Rectal smooth muscle tissue (tissue), 1 donor: Measurements from ENCODE around the gene OR8H3.
"Not testable (repeated sequence)": the region's sequence is repeated elsewhere in the genome, so short reads cannot be mapped to it uniquely, and the experiment has no call there.

Source experiments
- H3K27ac ChIP-seq: one replicate; pipeline ENCODE4 v1.7.0; 2013; ENCODE audit warnings: low read depth, low read length, inconsistent platforms
- H3K27me3 ChIP-seq: one replicate; pipeline ENCODE4 v1.7.0; 2013; ENCODE audit warnings: low read length; ENCODE audit not compliant: control insufficient read depth, insufficient read depth
- H3K36me3 ChIP-seq: one replicate; pipeline ENCODE4 v1.7.0; 2013; ENCODE audit warnings: low read length; ENCODE audit not compliant: control insufficient read depth, insufficient read depth
- H3K4me1 ChIP-seq: one replicate; pipeline ENCODE4 v1.7.0; 2013; ENCODE audit warnings: low read length; ENCODE audit not compliant: control insufficient read depth, insufficient read depth
- H3K4me3 ChIP-seq: one replicate; pipeline ENCODE4 v1.7.0; 2013; ENCODE audit warnings: low read length
- H3K9ac ChIP-seq: one replicate; pipeline ENCODE4 v1.7.0; 2013; ENCODE audit warnings: low read length

Gene OR8H3, protein sequence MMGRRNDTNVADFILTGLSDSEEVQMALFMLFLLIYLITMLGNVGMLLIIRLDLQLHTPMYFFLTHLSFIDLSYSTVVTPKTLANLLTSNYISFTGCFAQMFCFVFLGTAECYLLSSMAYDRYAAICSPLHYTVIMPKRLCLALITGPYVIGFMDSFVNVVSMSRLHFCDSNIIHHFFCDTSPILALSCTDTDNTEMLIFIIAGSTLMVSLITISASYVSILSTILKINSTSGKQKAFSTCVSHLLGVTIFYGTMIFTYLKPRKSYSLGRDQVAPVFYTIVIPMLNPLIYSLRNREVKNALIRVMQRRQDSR

DNA sequence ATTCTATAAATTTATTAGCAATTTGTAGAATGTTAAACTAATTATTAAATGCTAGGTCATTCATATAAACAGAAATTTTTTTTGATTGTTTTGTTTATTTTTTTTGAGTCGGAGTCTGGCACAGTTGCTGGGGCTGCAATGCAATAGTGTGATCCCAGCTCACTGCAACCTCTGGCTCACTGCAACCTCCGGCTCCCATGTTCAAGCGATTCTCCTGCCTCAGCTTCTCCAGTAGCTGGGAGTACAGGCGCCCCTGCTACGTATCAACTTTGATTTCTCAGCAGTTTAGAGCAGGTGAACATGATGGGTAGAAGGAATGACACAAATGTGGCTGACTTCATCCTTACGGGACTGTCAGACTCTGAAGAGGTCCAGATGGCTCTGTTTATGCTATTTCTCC lies at the start of gene OR8H3:
Gene OR8H3, plus strand, starts transcription at position 301 of the 400 bp plus-strand sequence. Its CDS starts 0 bp downstream, at position 301.
- Histone ChIP-seq H3K4me3 (no peak within 1 kb of the TSS), H3K36me3 (no peaks in the 10 kb centered on the region), H3K27me3 (no peaks in the 10 kb centered on the region), H3K27ac (no peak within 1 kb of the TSS), H3K9ac (no peak within 1 kb of the TSS), H3K4me1 (no peaks in the 10 kb centered on the region)

GRCh38 chr11:56089697-56090096 lies 32.5 kb upstream of the OR8H3 start:
- Histone ChIP-seq H3K27ac (no peak overlapping the region), H3K27me3 (no peaks in the 10 kb centered on the region), H3K4me3 (no peak overlapping the region), H3K36me3 (no peaks in the 10 kb centered on the region), H3K9ac (no peak overlapping the region), H3K4me1 (no peaks in the 10 kb centered on the region)

GRCh38 chr11:56093008-56093407 lies 29.2 kb upstream of the OR8H3 start, which contains the start of gene OR8I2:
Gene OR8I2, plus strand, starts transcription at chr11:56093308. Its CDS starts 0 bp downstream, at chr11:56093308.
- Histone ChIP-seq H3K27ac (no peak within 1 kb of the TSS), H3K4me3 (no peak within 1 kb of the TSS), H3K9ac (no peak within 1 kb of the TSS), H3K4me1 (no peaks in the 10 kb centered on the region), H3K27me3 (no peaks in the 10 kb centered on the region), H3K36me3 (no peaks in the 10 kb centered on the region)

DNA sequence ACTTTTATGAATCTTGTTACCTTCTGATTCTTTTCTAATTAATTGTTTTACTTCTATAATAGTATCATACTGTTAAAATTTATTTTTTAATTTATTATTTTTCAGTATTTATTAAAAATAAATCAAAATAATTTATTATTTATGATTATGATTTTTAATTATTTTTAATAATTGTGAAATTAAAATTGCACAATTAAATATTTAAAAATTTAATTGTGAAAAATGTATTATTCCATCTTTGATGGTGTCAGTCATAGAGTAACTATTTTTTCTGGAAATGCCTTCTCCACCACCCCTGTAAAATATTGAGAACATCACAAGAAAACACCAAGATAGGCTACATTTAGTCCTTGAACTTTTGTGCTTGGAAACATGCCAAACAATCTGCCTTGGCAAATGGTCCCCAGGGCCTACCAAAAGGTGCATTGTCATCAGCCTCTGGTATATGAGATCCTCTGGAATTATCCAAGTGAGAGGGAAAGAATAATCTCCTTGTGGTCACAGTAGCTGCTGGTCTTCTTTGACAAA lies 18.9 kb upstream of the OR8H3 start, which contains the start of gene OR8H2:
Gene OR8H2, plus strand, starts transcription at position 478 of the 528 bp plus-strand sequence. CDS start 1,356 bp downstream, outside the sequence.
- no peaks in the 10 kb centered on the region for H3K4me1 ChIP-seq
- H3K36me3 ChIP-seq, result no peaks in the 10 kb centered on the region
- no peak within 1 kb of the TSS for H3K27ac ChIP-seq
- no peaks in the 10 kb centered on the region for H3K27me3 ChIP-seq
- no peak within 1 kb of the TSS for H3K9ac ChIP-seq
- H3K4me3 ChIP-seq, result no peak within 1 kb of the TSS

GRCh38 chr11:56140151-56140661 lies 18.0 kb downstream of the OR8H3 start, which contains the start of gene OR8J3:
Gene OR8J3, minus strand, starts transcription at chr11:56140201. Its CDS starts 2,483 bp downstream, at chr11:56137718.
- H3K27ac ChIP-seq, result no peak within 1 kb of the TSS
- H3K4me3 ChIP-seq, result no peak within 1 kb of the TSS
- no peaks in the 10 kb centered on the region for H3K36me3 ChIP-seq
- no peaks in the 10 kb centered on the region for H3K27me3 ChIP-seq
- H3K9ac ChIP-seq, result no peak within 1 kb of the TSS
- no peaks in the 10 kb centered on the region for H3K4me1 ChIP-seq

DNA sequence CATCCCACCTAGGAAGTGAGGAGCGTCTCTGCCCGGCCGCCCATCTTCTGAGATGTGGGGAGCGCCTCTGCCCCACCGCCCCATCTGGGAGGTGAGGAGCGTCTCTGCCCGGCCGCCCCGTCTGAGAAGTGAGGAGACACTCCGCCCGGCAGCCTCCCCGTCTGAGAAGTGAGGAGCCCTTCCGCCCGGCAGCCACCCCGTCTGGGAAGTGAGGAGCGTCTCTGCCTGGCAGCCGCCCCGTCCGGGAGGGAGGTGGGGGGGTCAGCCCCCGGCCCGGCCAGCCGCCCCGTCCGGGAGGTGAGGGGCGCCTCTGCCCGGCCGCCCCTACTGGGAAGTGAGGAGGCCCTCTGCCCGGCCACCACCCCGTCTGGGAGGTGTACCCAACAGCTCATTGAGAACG lies 21.5 kb downstream of the OR8H3 start:
- not testable (repeated sequence) for H3K4me3 ChIP-seq, H3K4me1 ChIP-seq, H3K27ac ChIP-seq, H3K9ac ChIP-seq, H3K36me3 ChIP-seq, H3K27me3 ChIP-seq

- Histone ChIP-seq H3K36me3 (no peaks in the 10 kb centered on the region), H3K4me1 (no peaks in the 10 kb centered on the region), H3K27ac (no peak overlapping the region), H3K27me3 (no peaks in the 10 kb centered on the region), H3K9ac (no peak overlapping the region), H3K4me3 (no peak overlapping the region)
Measured at GRCh38 chr11:56151376-56151775, 29.2 kb downstream of the OR8H3 start.

GRCh38 chr11:56152333-56152732 lies 30.2 kb downstream of the OR8H3 start:
- H3K27ac ChIP-seq, result no peak overlapping the region
- H3K4me3 ChIP-seq, result no peak overlapping the region
- H3K4me1 ChIP-seq, result no peaks in the 10 kb centered on the region

GRCh38 chr11:56160217-56160616 lies 38.0 kb downstream of the OR8H3 start, which contains the start of gene OR8K5:
Gene OR8K5, minus strand, starts transcription at chr11:56160317. Its CDS starts 0 bp downstream, at chr11:56160317.
- no peaks in the 10 kb centered on the region for H3K4me1 ChIP-seq
- no peak within 1 kb of the TSS for H3K9ac ChIP-seq
- no peaks in the 10 kb centered on the region for H3K36me3 ChIP-seq
- no peak within 1 kb of the TSS for H3K27ac ChIP-seq
- H3K27me3 ChIP-seq, result no peaks in the 10 kb centered on the region
- H3K4me3 ChIP-seq, result no peak within 1 kb of the TSS

More at GRCh38 chr11:56152333-56152732, 30.2 kb downstream of the OR8H3 start:
- no peaks in the 10 kb centered on the region for H3K36me3 ChIP-seq
- H3K27me3 ChIP-seq, result no peaks in the 10 kb centered on the region
- H3K9ac ChIP-seq, result no peak overlapping the region

- H3K4me1 ChIP-seq, result no peaks in the 10 kb centered on the region
- H3K9ac ChIP-seq, result no peak overlapping the region
- H3K27ac ChIP-seq, result no peak overlapping the region
- H3K36me3 ChIP-seq, result no peaks in the 10 kb centered on the region
- no peaks in the 10 kb centered on the region for H3K27me3 ChIP-seq
- H3K4me3 ChIP-seq, result no peak overlapping the region
Measured at GRCh38 chr11:56163804-56164203, 41.6 kb downstream of the OR8H3 start.

DNA sequence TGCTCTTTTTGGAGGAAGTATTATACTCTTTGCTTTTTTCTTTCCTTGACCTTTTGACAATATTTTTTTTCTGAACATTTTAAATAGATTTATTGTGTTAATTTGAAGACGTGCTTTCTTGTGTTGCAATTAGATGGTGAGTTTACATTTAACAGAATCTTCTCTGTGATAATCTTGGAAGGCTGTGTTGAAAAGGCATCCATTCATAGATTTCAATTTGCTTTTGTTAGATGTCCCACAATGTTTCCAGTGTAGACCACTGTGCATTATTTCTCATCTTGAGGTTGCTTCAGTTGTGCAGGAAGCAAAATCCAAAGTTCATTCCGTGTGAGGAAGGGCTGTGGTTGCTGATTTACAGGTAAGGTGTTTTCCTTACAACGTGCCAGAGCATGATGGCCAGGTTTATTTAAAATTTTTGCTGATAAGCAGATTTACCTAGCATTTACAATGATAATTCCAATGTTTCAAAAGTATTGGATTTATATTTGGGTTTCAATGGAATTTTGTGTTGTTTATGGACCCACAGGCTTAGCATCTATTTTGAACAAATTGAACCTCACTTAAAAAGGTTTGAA lies 50.2 kb downstream of the OR8H3 start:
- H3K36me3 ChIP-seq, result no peaks in the 10 kb centered on the region
- H3K4me3 ChIP-seq, result no peak overlapping the region
- H3K27ac ChIP-seq, result no peak overlapping the region
- H3K27me3 ChIP-seq, result no peaks in the 10 kb centered on the region
- H3K4me1 ChIP-seq, result no peaks in the 10 kb centered on the region
- no peak overlapping the region for H3K9ac ChIP-seq
